SK-N-SH (cell line): ENCODE measurements around the gene COL5A1.

Experiments used
- EP300 ChIP-seq, 2 experiments: IDR thresholded peaks; 2 replicates each; pipeline versions ENCODE4 v1.4.0 to v1.6.1; 2012; ENCODE audit warnings: borderline replicate concordance in 1 of 2, low read depth in 1 of 2, low read length in 1 of 2
- EZH2phosphoT487 ChIP-seq: fragments of 200-600 bp; sonication (generic); IDR thresholded peaks from 2 replicates; pipeline ENCODE4 v1.6.1; 2017; ENCODE audit warnings: low read depth, mixed run types, mild to moderate bottlenecking, antibody characterized with exemption, moderate library complexity, borderline replicate concordance
- JUND ChIP-seq: IDR thresholded peaks from 2 replicates; pipeline ENCODE4 v1.4.0; 2012
- MEF2A ChIP-seq: IDR thresholded peaks from 2 replicates; pipeline ENCODE4 v1.4.0; 2012; ENCODE audit warnings: low read depth, borderline replicate concordance
- RCOR1 ChIP-seq: fragments of 150-350 bp; IDR thresholded peaks from 2 replicates; pipeline ENCODE4 v1.6.1; 2017; ENCODE audit warnings: antibody characterized with exemption, low read length
- SIN3A ChIP-seq: IDR thresholded peaks from 2 replicates; pipeline ENCODE4 v1.6.1; 2012; ENCODE audit warnings: low read depth, mild to moderate bottlenecking, low read length, moderate library complexity, borderline replicate concordance
- TF ChIP-seq, protein P1 (sequence below): fragments of 200-600 bp; sonication (generic); IDR thresholded peaks from 2 replicates; pipeline ENCODE4 v1.6.1; 2017; ENCODE audit warnings: antibody characterized with exemption, mild to moderate bottlenecking, moderate library complexity
- TF ChIP-seq, protein P2 (sequence below): fragments of 150-350 bp; IDR thresholded peaks from 2 replicates; pipeline ENCODE4 v1.6.1; 2017; ENCODE audit warnings: antibody characterized with exemption, low read length, low read depth, borderline replicate concordance
- TF ChIP-seq, protein P3 (sequence below): IDR thresholded peaks from 2 replicates; pipeline ENCODE4 v1.4.0; 2012; ENCODE audit warnings: low read depth

DNA sequence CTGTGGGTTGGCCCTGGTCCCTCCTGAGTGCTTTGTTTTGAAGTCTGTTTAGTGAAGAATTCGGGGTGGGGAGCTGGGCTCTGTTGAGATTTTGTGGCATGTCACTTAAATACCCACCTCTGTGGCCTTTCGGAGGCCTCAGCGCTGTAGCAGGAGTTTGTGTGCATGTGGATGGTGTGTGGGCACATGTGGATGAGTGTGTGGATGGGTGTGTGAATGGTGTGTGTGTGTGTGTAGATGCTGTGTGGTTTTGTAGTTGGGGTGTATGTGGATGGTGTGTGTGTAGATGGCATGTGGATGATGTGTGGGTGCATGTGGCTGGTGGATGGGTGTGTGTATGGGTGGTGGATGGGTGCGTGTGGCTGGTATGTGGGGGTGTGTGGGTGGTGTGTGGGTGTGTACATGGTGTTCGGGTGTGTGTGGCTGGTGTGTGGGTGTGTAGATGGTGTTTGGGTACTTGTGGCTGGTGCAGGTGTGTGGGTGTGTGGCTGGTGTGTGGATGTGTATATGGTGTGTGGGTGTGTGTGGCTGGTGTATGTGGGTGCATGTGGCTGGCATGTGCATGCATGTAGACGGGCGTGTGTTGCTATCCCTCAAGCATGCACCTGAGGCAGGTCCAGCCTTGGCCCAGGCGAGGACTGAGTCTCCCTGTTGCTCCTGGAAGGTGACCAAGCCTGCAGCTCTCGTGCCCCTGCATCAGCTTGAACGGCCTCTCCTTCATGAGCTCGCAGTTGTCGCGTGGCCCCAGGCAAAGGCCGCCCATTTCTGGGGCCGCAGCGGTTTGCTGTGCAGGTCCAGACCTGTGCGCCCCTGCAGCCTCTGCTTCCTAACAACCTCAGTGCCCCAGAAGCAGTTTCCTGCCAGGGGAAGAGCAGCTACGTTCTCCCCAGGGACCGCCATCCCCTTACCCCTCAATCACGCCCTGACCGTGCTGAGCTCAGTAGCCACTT, 185.0 kb downstream of the COL5A1 start:
- TF ChIP-seq RCOR1 (no peak), EZH2phosphoT487 (no peak), EP300 (IDR thresholded peaks at IDR 0.05; ENCODE audit: borderline replicate concordance in 1 of 2, low read depth in 1 of 2, low read length in 1 of 2) (no peak), JUND (no peak), SIN3A (no peak), MEF2A (no peak)
- TF ChIP-seq, protein P1, sequence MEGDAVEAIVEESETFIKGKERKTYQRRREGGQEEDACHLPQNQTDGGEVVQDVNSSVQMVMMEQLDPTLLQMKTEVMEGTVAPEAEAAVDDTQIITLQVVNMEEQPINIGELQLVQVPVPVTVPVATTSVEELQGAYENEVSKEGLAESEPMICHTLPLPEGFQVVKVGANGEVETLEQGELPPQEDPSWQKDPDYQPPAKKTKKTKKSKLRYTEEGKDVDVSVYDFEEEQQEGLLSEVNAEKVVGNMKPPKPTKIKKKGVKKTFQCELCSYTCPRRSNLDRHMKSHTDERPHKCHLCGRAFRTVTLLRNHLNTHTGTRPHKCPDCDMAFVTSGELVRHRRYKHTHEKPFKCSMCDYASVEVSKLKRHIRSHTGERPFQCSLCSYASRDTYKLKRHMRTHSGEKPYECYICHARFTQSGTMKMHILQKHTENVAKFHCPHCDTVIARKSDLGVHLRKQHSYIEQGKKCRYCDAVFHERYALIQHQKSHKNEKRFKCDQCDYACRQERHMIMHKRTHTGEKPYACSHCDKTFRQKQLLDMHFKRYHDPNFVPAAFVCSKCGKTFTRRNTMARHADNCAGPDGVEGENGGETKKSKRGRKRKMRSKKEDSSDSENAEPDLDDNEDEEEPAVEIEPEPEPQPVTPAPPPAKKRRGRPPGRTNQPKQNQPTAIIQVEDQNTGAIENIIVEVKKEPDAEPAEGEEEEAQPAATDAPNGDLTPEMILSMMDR = no peak
- TF ChIP-seq, protein P2, sequence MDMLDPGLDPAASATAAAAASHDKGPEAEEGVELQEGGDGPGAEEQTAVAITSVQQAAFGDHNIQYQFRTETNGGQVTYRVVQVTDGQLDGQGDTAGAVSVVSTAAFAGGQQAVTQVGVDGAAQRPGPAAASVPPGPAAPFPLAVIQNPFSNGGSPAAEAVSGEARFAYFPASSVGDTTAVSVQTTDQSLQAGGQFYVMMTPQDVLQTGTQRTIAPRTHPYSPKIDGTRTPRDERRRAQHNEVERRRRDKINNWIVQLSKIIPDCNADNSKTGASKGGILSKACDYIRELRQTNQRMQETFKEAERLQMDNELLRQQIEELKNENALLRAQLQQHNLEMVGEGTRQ = no peak
- TF ChIP-seq, protein P3, sequence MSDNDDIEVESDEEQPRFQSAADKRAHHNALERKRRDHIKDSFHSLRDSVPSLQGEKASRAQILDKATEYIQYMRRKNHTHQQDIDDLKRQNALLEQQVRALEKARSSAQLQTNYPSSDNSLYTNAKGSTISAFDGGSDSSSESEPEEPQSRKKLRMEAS = no peak
